ENCODE measurements around the gene FCN1.

DNA sequence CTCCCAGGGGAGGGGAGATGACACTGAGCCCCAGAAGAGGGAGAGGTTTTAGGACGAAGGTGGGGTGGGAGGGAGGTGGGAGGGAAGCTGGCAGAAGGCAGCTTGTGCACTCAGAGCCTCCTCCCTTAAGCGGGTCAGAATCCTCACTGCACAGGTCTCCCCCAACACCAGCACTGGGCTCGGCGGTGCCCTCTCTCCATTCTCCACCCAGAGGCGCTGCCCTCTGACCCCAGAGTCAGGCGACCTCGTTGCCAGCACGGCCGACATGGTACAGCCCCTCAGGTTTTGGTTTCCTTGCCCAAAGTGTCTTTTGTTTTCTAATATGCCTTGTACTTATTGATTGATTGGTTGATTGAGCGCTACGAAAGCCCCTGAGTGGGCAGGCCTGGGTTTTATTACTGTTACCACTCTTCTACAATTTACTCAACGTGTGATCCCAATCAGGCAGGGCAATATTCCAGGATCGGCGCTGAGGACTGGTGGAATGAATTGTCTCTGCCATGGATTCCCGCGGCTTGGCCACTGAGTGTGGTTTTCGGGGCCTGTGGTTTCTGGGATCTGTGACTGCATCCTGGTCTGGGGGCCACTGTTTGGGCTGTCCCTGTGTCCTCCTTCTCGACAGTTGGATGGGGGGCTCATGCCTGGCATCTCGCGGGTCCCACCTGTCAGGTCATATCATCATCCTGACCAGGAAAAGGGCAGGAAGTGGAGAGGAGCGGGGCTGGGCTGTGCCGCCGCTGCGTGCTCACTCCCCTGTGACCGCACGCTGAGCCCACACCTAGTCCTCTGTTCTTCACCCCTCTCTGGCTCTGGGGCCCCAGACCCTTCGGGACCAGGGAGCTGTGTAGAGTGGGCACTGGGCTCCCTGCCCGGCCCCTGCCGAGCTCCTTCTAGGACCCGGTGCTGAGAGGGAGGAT lies 46.7 kb downstream of the FCN1 start:
- TF ChIP-seq, protein P1, sequence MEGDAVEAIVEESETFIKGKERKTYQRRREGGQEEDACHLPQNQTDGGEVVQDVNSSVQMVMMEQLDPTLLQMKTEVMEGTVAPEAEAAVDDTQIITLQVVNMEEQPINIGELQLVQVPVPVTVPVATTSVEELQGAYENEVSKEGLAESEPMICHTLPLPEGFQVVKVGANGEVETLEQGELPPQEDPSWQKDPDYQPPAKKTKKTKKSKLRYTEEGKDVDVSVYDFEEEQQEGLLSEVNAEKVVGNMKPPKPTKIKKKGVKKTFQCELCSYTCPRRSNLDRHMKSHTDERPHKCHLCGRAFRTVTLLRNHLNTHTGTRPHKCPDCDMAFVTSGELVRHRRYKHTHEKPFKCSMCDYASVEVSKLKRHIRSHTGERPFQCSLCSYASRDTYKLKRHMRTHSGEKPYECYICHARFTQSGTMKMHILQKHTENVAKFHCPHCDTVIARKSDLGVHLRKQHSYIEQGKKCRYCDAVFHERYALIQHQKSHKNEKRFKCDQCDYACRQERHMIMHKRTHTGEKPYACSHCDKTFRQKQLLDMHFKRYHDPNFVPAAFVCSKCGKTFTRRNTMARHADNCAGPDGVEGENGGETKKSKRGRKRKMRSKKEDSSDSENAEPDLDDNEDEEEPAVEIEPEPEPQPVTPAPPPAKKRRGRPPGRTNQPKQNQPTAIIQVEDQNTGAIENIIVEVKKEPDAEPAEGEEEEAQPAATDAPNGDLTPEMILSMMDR (IDR thresholded peaks at IDR 0.05) = no peak
- no peak for TF ChIP-seq POLR2A (IDR thresholded peaks at IDR 0.05)

Data from testis (tissue), 2 donors.